GM12891 (cell line): ENCODE results near the gene COIL.

ENCODE experiments used
- POLR2A ChIP-seq: IDR thresholded peaks from 2 replicates; pipeline ENCODE4 v1.6.1; 2011; ENCODE audit warnings: low read depth, low read length, control low read depth
- POLR2AphosphoS5 ChIP-seq: IDR thresholded peaks from 2 replicates; pipeline ENCODE4 v1.6.1; 2011; ENCODE audit warnings: low read depth, low read length, control low read depth
- TAF1 ChIP-seq: IDR thresholded peaks from 2 replicates; pipeline ENCODE4 v1.6.1; 2011; ENCODE audit warnings: low read depth, low read length, control low read depth

- TF ChIP-seq POLR2A (peak; percentile 97), TAF1 (peak; percentile 86), POLR2AphosphoS5 (peak; percentile 95)
Measured at GRCh38 chr17:56913867-56914580, 46.8 kb downstream of the COIL start, which contains the start of gene TRIM25.
